ENCODE data around the gene LCP2.

Gene LCP2
- total RNA-seq: 100 to 147 reads per million in 2 donors

GRCh38 chr5:170297589-170298462, at the start of gene LCP2:
Gene LCP2, minus strand, starts transcription at chr5:170297777. Its CDS starts 166 bp downstream, at chr5:170297611.
- peak in 3 of 5 experiments; percentile 19 to 85 (median 60) for DNase-seq

GRCh38 chr5:170347022-170347567, 49.5 kb upstream of the LCP2 start:
- DNase-seq: no peak

GRCh38 chr5:170345971-170346370, 48.4 kb upstream of the LCP2 start:
- DNase-seq: no peak

- no peak for DNase-seq
Measured at GRCh38 chr5:170343177-170343576, 45.6 kb upstream of the LCP2 start.

- no peak for DNase-seq
Measured at GRCh38 chr5:170342153-170342725, 44.7 kb upstream of the LCP2 start.

GRCh38 chr5:170341545-170341944, 44.0 kb upstream of the LCP2 start:
- peak in 1 of 5 experiments; percentile 12 for DNase-seq

GRCh38 chr5:170339780-170340167, 42.2 kb upstream of the LCP2 start:
- DNase-seq: no peak

- peak in 4 of 5 experiments; percentile 41 to 74 (median 56) for DNase-seq
Measured at GRCh38 chr5:170338933-170339779, 41.6 kb upstream of the LCP2 start.

- DNase-seq: peak in 1 of 5 experiments; percentile 58
Measured at GRCh38 chr5:170338291-170338690, 40.7 kb upstream of the LCP2 start.

GRCh38 chr5:170337045-170337733, 39.6 kb upstream of the LCP2 start:
- no peak for DNase-seq

- DNase-seq: peak in 1 of 5 experiments; percentile 42
Measured at GRCh38 chr5:170336065-170336464, 38.5 kb upstream of the LCP2 start.

GRCh38 chr5:170334626-170335025, 37.0 kb upstream of the LCP2 start:
- peak in 1 of 5 experiments; percentile 47 for DNase-seq

GRCh38 chr5:170333161-170333910, 35.8 kb upstream of the LCP2 start:
- DNase-seq: peak in 4 of 5 experiments; percentile 40 to 92 (median 59)

- DNase-seq: no peak
Measured at GRCh38 chr5:170332058-170332457, 34.5 kb upstream of the LCP2 start.

GRCh38 chr5:170330568-170331054, 33.0 kb upstream of the LCP2 start:
- DNase-seq: peak in 1 of 5 experiments; percentile 52

GRCh38 chr5:170329524-170329923, 31.9 kb upstream of the LCP2 start:
- DNase-seq: no peak

- DNase-seq: no peak
Measured at GRCh38 chr5:170327829-170328228, 30.3 kb upstream of the LCP2 start.

- no peak for DNase-seq
Measured at GRCh38 chr5:170327168-170327567, 29.6 kb upstream of the LCP2 start.

GRCh38 chr5:170319301-170319700, 21.7 kb upstream of the LCP2 start:
- no peak for DNase-seq

GRCh38 chr5:170317499-170317898, 19.9 kb upstream of the LCP2 start:
- no peak for DNase-seq

GRCh38 chr5:170316937-170317336, 19.4 kb upstream of the LCP2 start:
- DNase-seq: no peak

All from T-helper 2 cell (primary cell).